ENCODE results near the gene MOXD1. TPM values are rescaled to one million over a fixed set of nuclear protein-coding genes. Genes with fewer than 3 reads are reported as not detected.

Gene MOXD1
- total and polyA plus RNA-seq, 2 of the 8 experiments (the other 6 are each of a cell fraction or from before 2014, with no cell fraction given): 1.6 to 3.5 TPM

DNA sequence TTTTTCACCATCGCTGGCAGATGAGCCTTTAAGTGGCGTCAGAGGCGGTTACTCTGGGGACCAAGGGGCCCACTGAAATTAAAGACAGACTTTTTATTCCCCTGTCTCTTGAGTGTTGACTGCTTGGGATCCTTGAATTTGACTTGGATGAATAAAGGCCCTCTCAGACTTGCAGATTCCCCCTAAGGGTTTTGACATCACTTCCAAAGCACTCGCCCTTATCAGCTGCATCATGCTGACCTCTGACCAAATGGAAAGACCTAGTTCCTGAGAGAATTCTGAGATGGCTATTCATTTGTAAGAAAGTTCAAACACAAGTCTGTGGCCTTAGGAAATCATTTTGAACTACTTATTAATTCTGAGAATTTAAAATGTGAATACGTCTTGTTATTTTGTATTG lies 13.5 kb upstream of the MOXD1 start:
- no peak overlapping the region for H3K18ac ChIP-seq (ENCODE audit: extremely low read depth, low read length)
- no peak overlapping the region for H3K14ac ChIP-seq (ENCODE audit: insufficient read length)
- H2BK20ac ChIP-seq (ENCODE audit: low read length): no peak overlapping the region
- no peak overlapping the region for H4K91ac ChIP-seq (replicated peaks; ENCODE audit: insufficient read length, low read length)
- H3K4ac ChIP-seq (replicated peaks; ENCODE audit: insufficient read length, low read depth, low read length): no peak overlapping the region
- TF ChIP-seq ASH2L (IDR thresholded peaks at IDR 0.05; ENCODE audit: low read length) (no peak), CTCF (IDR thresholded peaks at IDR 0.05; ENCODE audit: control extremely low read depth in 1 of 3, insufficient read depth in 1 of 3, low read depth in 1 of 3, low read length in 3 of 3) (no peak), BACH1 (IDR thresholded peaks at IDR 0.05; ENCODE audit: low read length) (no peak), BCL11A (IDR thresholded peaks at IDR 0.05; ENCODE audit: low read depth in 2 of 2, low read length in 2 of 2) (no peak)
- no peak for FAIRE-seq
- H2BK15ac ChIP-seq (ENCODE audit: low read length): no peak overlapping the region
- ChIA-PET POLR2A (ENCODE audit: partially characterized antibody) (no interaction called here), CTCF (ENCODE audit: partially characterized antibody) (interaction anchor here (0.6 to 1.7 kb wide), 2 partner anchors 22 to 116 kb away, joined by 4 to 6 read pairs; no protein-coding TSS in a partner anchor)
- no peak overlapping the region for H3K23ac ChIP-seq (ENCODE audit: insufficient read length)
- no peaks in the 10 kb centered on the region for H3K27me3 ChIP-seq (replicated peaks in 1 of 4; ENCODE audit: control insufficient read depth in 3 of 4, extremely low read depth in 1 of 4, insufficient read depth in 3 of 4, low read length in 3 of 4)
- H3K23me2 ChIP-seq (ENCODE audit: low read depth, low read length): peaks cover under 1% of the 10 kb centered on the region; the same call in 1 of the 2 replicates
- H3K9me3 ChIP-seq (ENCODE audit: insufficient read depth in 2 of 2, low read depth in 1 of 2, low read length in 1 of 2): peaks cover 4 to 7% of the 10 kb centered on the region in 2 experiments; a peak in 1 of 4 replicates
- H4K20me1 ChIP-seq (replicated peaks in 1 of 2; ENCODE audit: control insufficient read depth in 1 of 2, insufficient read depth in 2 of 2, low read length in 2 of 2): no peaks in the 10 kb centered on the region
- H2BK120ac ChIP-seq (replicated peaks; ENCODE audit: low read depth, low read length): no peak overlapping the region
- H4K8ac ChIP-seq (ENCODE audit: extremely low read depth, insufficient read depth, low read length): no peak overlapping the region
- H3K36me3 ChIP-seq (ENCODE audit: control insufficient read depth in 2 of 4, insufficient read depth in 4 of 4, low read length in 3 of 4): no peaks in the 10 kb centered on the region
- no peaks in the 10 kb centered on the region for H3K79me1 ChIP-seq (ENCODE audit: low read depth, low read length)
- 82% methylated on average over 5 of the region's 5 CpGs; no CpG with 5 or more reads in 1 of the 2 experiments for WGBS, 2 experiments (ENCODE audit: extremely low coverage in 1 of 2, insufficient coverage in 1 of 2, insufficient read length in 1 of 2, insufficient replicate concordance in 2 of 2, low coverage in 1 of 2, low lambda C conversion rate in 2 of 2, missing lambda C conversion rate in 1 of 2)
- H3K27ac ChIP-seq (ENCODE audit: low read depth, low read length): no peak overlapping the region
- no peak overlapping the region for H4K5ac ChIP-seq (ENCODE audit: insufficient read length, low read depth, low read length)
- H3K9ac ChIP-seq (replicated peaks in 1 of 4; ENCODE audit: extremely low read depth in 1 of 4, low read depth in 3 of 4, low read length in 3 of 4): no peak overlapping the region
- H2BK5ac ChIP-seq (ENCODE audit: low read depth, low read length): no peak overlapping the region
- H2AK5ac ChIP-seq (ENCODE audit: low read depth, low read length): no peak overlapping the region
- no peak for DNase-seq (ENCODE audit: low read depth in 1 of 2, low spot score in 2 of 2)
- H3K79me2 ChIP-seq (ENCODE audit: control insufficient read depth in 1 of 2, insufficient read depth in 2 of 2, low read length in 2 of 2): no peaks in the 10 kb centered on the region
- no peak overlapping the region for H2BK12ac ChIP-seq (ENCODE audit: low read depth, low read length)
- H3K4me2 ChIP-seq (ENCODE audit: insufficient read depth in 1 of 2, low read depth in 2 of 2, low read length in 2 of 2): no peak overlapping the region
- H3K4me1 ChIP-seq (replicated peaks in 1 of 4; ENCODE audit: control insufficient read depth in 3 of 4, insufficient read depth in 4 of 4, low read length in 3 of 4): no peaks in the 10 kb centered on the region
- no peak overlapping the region for H3K4me3 ChIP-seq (ENCODE audit: extremely low read depth in 1 of 4, insufficient read depth in 2 of 4, low read depth in 3 of 4, low read length in 4 of 4)
- H3K56ac ChIP-seq (replicated peaks; ENCODE audit: insufficient read length, low read depth, low read length): no peak overlapping the region
- no peak overlapping the region for H2AFZ ChIP-seq (ENCODE audit: low read length)
